Neural crest cell (in vitro differentiated cells): ENCODE results near the gene ATP12A. TPM values are rescaled to one million over a fixed set of nuclear protein-coding genes. Genes with fewer than 3 reads are reported as not detected.
A peak's percentile ranks its signal among the peaks of the same experiment; 100 is the strongest.

Experiments used
- DNase-seq: peaks from one replicate; pipeline ENCODE4 v3.0.0; 2021; ENCODE audit warnings: low read depth, mixed read lengths, low spot score
- H3K27ac Mint-ChIP-seq: one replicate; pipeline ENCODE4 v1.8.0; 2021; ENCODE audit warnings: mild to moderate bottlenecking, mixed read lengths; ENCODE audit not compliant: unreplicated experiment
- H3K27me3 Mint-ChIP-seq: 2 replicates; pipeline ENCODE4 v1.8.0; 2021; ENCODE audit warnings: low read depth, mild to moderate bottlenecking, mixed read lengths
- H3K36me3 Mint-ChIP-seq: 2 replicates; pipeline ENCODE4 v1.8.0; 2021; ENCODE audit warnings: low read depth, mild to moderate bottlenecking, mixed read lengths
- H3K4me1 Mint-ChIP-seq: 2 replicates; pipeline ENCODE4 v1.8.0; 2021; ENCODE audit warnings: mixed read lengths
- H3K4me3 Mint-ChIP-seq: one replicate; pipeline ENCODE4 v1.8.0; 2021; ENCODE audit warnings: mild to moderate bottlenecking, mixed read lengths
- H3K9me3 Mint-ChIP-seq: 2 replicates; pipeline ENCODE4 v1.8.0; 2021; ENCODE audit warnings: mixed read lengths
- total RNA-seq: library from RNA; stranded (reverse); gene quantifications from 2 replicates; pipeline ENCODE4 v1.2.1, GENCODE V29; 2021
- TF ChIP-seq, protein P1 (sequence below): fragments of 200-600 bp; sonication (generic); conservative IDR thresholded peaks from 2 replicates; pipeline ENCODE4 v1.5.0; 2021; ENCODE audit warnings: antibody characterized with exemption, mild to moderate bottlenecking

The ATP12A gene
- total RNA-seq, 1 donor from 2014 or later = 0.12 TPM

GRCh38 chr13:24744247-24744646 lies 64.0 kb downstream of the ATP12A start:
- no peaks in the 10 kb centered on the region for H3K36me3 Mint-ChIP-seq
- no peaks in the 10 kb centered on the region for H3K9me3 Mint-ChIP-seq
- no peak overlapping the region for H3K4me3 Mint-ChIP-seq
- TF ChIP-seq, protein P1, sequence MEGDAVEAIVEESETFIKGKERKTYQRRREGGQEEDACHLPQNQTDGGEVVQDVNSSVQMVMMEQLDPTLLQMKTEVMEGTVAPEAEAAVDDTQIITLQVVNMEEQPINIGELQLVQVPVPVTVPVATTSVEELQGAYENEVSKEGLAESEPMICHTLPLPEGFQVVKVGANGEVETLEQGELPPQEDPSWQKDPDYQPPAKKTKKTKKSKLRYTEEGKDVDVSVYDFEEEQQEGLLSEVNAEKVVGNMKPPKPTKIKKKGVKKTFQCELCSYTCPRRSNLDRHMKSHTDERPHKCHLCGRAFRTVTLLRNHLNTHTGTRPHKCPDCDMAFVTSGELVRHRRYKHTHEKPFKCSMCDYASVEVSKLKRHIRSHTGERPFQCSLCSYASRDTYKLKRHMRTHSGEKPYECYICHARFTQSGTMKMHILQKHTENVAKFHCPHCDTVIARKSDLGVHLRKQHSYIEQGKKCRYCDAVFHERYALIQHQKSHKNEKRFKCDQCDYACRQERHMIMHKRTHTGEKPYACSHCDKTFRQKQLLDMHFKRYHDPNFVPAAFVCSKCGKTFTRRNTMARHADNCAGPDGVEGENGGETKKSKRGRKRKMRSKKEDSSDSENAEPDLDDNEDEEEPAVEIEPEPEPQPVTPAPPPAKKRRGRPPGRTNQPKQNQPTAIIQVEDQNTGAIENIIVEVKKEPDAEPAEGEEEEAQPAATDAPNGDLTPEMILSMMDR = no peak
- DNase-seq = no peak
- H3K27me3 Mint-ChIP-seq = peaks cover 61% of the 10 kb centered on the region
- peaks cover 12% of the 10 kb centered on the region for H3K4me1 Mint-ChIP-seq
- H3K27ac Mint-ChIP-seq = no peak overlapping the region

DNA sequence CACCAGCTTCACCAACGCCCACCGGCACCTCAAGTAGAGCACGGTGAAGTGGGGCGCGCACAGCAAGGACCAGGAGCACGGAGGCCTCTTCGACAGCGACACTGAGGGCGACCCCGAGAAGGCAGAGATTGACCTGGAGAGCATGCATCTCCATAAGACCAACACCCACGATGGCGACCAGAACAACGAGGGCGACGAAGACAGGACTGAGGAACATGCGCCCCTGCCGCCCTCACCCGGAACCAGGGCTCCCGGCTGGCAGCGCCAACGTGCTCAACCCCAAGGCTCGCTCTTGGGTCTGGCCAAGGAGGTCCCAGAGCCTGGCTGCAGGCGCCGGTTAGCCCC lies 65.3 kb downstream of the ATP12A start:
- Mint-ChIP-seq H3K4me1 (peaks cover 12% of the 10 kb centered on the region), H3K27me3 (peaks cover 73% of the 10 kb centered on the region), H3K9me3 (no peaks in the 10 kb centered on the region), H3K27ac (no peak overlapping the region), H3K36me3 (no peaks in the 10 kb centered on the region), H3K4me3 (no peak overlapping the region)
- TF ChIP-seq, protein P1 = no peak
- DNase-seq = no peak

DNA sequence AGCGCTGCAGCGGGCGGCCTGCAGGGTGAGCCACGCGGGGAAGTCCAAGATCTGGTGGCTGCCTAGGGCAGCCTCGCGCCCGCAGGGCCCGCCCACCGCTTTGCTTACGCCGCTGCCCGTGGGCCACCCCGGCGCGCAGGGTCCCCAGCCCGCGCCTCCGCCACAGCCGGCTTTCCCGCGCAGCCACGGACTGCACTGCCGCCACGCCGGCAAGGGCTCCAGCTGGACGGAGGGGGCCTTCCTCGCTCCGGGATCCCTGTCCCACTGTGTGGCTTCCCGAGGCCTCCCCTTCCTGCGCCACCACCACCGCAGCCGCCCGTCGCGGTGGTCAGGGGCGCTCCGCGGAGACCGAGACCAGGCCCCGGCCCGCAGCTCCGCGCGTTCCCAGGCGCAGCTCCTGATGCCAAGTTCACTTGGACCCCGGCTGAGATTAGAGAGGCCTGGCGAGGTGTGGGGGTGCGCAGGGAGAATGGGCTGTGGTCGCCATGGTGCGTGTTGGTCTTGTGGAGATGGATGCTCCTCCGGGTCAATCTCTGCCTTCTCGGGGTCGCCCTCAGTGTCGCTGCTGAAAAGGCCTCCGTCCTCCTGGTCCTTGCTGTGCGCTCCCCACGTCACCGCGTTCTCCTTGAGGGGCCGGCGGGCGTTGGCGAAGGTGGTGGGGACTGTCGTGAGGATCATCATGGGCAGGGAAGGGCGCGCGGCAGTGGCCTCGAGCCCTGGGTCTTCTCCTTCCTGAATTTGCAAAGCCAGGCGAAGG lies 65.8 kb downstream of the ATP12A start:
- TF ChIP-seq, protein P1 = no peak
- no peak overlapping the region for H3K27ac Mint-ChIP-seq
- no peak for DNase-seq

GRCh38 chr13:24746618-24747247 lies 66.5 kb downstream of the ATP12A start:
- H3K4me1 Mint-ChIP-seq = peaks cover 12% of the 10 kb centered on the region
- peaks cover 84% of the 10 kb centered on the region for H3K27me3 Mint-ChIP-seq
- no peaks in the 10 kb centered on the region for H3K9me3 Mint-ChIP-seq
- TF ChIP-seq, protein P1 = peak; percentile 48
- no peaks in the 10 kb centered on the region for H3K36me3 Mint-ChIP-seq
- peak overlapping the region; percentile 85 for H3K4me3 Mint-ChIP-seq
- DNase-seq = peak; percentile 47
- H3K27ac Mint-ChIP-seq = no peak overlapping the region

More for the DNA sequence above, 65.8 kb downstream of the ATP12A start:
- Mint-ChIP-seq H3K27me3 (peaks cover 78% of the 10 kb centered on the region), H3K4me1 (peaks cover 12% of the 10 kb centered on the region), H3K36me3 (no peaks in the 10 kb centered on the region), H3K9me3 (no peaks in the 10 kb centered on the region), H3K4me3 (no peak overlapping the region)

DNA sequence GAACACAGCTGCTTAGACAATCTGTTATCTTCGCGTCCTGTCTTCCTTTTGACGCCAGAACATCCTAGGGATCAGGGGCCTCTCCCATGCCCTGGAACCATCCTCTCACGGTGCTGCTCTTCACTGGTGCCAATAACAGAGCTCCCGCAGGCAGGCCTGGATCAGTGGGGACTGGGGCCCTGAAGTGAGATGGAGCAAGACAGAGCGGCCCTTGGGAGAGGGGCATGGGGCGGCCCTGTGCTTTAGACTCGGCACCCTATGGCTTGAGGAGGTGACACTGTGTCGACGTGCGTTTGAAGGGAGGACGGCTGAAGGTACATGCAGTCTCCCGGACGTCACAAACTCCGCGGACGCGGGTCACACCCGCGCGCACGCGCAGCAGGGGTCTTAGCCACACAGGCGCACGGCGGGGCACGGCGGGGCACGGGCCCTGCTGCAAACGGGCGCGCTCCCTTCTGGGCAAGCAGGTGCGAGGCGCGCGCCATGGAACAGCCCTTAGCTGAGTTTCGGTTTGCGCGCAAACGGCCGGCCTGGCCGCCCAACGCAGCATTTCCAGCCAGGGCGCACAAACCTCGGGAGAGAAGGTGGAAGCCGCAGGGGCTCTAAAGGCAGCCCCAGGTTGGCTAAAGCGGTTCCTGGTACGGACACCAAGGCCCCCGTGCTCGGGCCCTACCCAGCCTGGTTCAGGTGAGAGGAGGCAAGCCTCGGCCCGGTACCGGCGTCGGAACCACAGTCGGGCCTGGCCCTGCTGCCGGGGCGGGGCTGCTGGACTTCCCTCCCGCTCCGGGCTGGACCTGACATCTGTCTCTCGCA lies 67.2 kb downstream of the ATP12A start:
- TF ChIP-seq, protein P1 = no peak
- no peak for DNase-seq
- Mint-ChIP-seq H3K4me1 (peaks cover 12% of the 10 kb centered on the region), H3K36me3 (no peaks in the 10 kb centered on the region), H3K4me3 (peak overlapping the region; percentile 85), H3K27me3 (peaks cover 88% of the 10 kb centered on the region), H3K27ac (no peak overlapping the region), H3K9me3 (no peaks in the 10 kb centered on the region)
